Liver (tissue), 9 donors: ENCODE measurements around the gene MASP1. TPM values are rescaled to one million over a fixed set of nuclear protein-coding genes. Genes with fewer than 3 reads are reported as not detected.

Experiments used
- DNase-seq: peaks from one replicate; pipeline ENCODE4 v3.0.0-alpha.2; 2017; ENCODE audit warnings: low spot score
- H3K27ac ChIP-seq, 2 donors: one replicate each; pipeline ENCODE4 v1.7.0; 2013; ENCODE audit warnings: inconsistent platforms in 2 of 2, low read length in 2 of 2, control low read depth in 1 of 2, low read depth in 1 of 2, mild to moderate bottlenecking in 1 of 2
- H3K27me3 ChIP-seq, 4 donors: one replicate each; pipeline versions ENCODE4 v1.6.1 to v1.7.0; 2013; ENCODE audit warnings: low read length in 3 of 4, inconsistent platforms in 1 of 4, mild to moderate bottlenecking in 1 of 4, moderate library complexity in 1 of 4; ENCODE audit not compliant: control insufficient read depth in 4 of 4, insufficient read depth in 4 of 4
- H3K36me3 ChIP-seq, 4 donors: one replicate each; pipeline versions ENCODE4 v1.6.1 to v1.7.0; 2013; ENCODE audit warnings: low read length in 3 of 4, mild to moderate bottlenecking in 3 of 4, low read depth in 1 of 4, moderate library complexity in 1 of 4; ENCODE audit not compliant: control insufficient read depth in 4 of 4, insufficient read depth in 3 of 4
- H3K4me1 ChIP-seq, 4 donors: one replicate each; pipeline versions ENCODE4 v1.6.1 to v1.7.0; 2013; ENCODE audit warnings: low read length in 3 of 4, mild to moderate bottlenecking in 3 of 4, moderate library complexity in 1 of 4; ENCODE audit not compliant: control insufficient read depth in 4 of 4, insufficient read depth in 4 of 4
- H3K4me3 ChIP-seq, 3 donors: one replicate each; pipeline versions ENCODE4 v1.6.1 to v1.7.0; 2013; ENCODE audit warnings: low read length in 3 of 3, control low read depth in 1 of 3, low read depth in 1 of 3, mild to moderate bottlenecking in 1 of 3
- H3K9ac ChIP-seq, 2 donors: one replicate each; pipeline ENCODE4 v1.7.0; 2013; ENCODE audit warnings: low read length in 2 of 2, mild to moderate bottlenecking in 2 of 2, moderate library complexity in 2 of 2, control low read depth in 1 of 2, low read depth in 1 of 2
- H3K9me3 ChIP-seq, 4 donors: one replicate each; pipeline versions ENCODE4 v1.6.1 to v1.7.0; 2013; ENCODE audit warnings: low read length in 3 of 4; ENCODE audit not compliant: control insufficient read depth in 4 of 4
- EGR1 ChIP-seq, 2 donors: IDR thresholded peaks; 2 replicates each; pipeline ENCODE4 v1.6.1; 2016 to 2018; ENCODE audit warnings: antibody characterized with exemption in 2 of 2, low read depth in 2 of 2
- FOXA1 ChIP-seq: IDR thresholded peaks from 2 replicates; pipeline ENCODE4 v1.6.1; 2016; ENCODE audit warnings: antibody characterized with exemption
- FOXA2 ChIP-seq: IDR thresholded peaks from 2 replicates; pipeline ENCODE4 v1.6.1; 2016; ENCODE audit warnings: antibody characterized with exemption
- GABPA ChIP-seq, 2 donors: IDR thresholded peaks in 1 of 2; conservative IDR thresholded peaks in 1 of 2; 2 replicates each; pipeline ENCODE4 v1.6.1; 2016; ENCODE audit warnings: antibody characterized with exemption in 2 of 2, mild to moderate bottlenecking in 1 of 2, moderate library complexity in 1 of 2
- HNF4A ChIP-seq, 2 donors: conservative IDR thresholded peaks; 2 replicates each; pipeline ENCODE4 v1.6.1; 2016; ENCODE audit warnings: antibody characterized with exemption in 2 of 2, mild to moderate bottlenecking in 2 of 2
- NR2F2 ChIP-seq: IDR thresholded peaks from 2 replicates; pipeline ENCODE4 v1.6.1; 2016; ENCODE audit warnings: antibody characterized with exemption
- SP1 ChIP-seq: IDR thresholded peaks from 2 replicates; pipeline ENCODE4 v1.6.1; 2018; ENCODE audit warnings: antibody characterized with exemption, mild to moderate bottlenecking
- TAF1 ChIP-seq: conservative IDR thresholded peaks from 2 replicates; pipeline ENCODE4 v1.6.1; 2016; ENCODE audit warnings: antibody characterized with exemption, mild to moderate bottlenecking
- WGBS: extraction: QIAGEN DNeasy Blood & Tissue Kit; methylation state at CpG from one replicate; pipeline ENCODE4 v1.1.7; 2013; 5-methylcytosine and 5-hydroxymethylcytosine counted together
- polyA plus RNA-seq, 2 donors: library from polyadenylated mRNA; stranded (reverse) in 1 of 2; unstranded in 1 of 2; fragments of 200-250 nt in 1 of 2; fragments of >200 nt in 1 of 2; fragmentation: Nextera tagmentation in 1 of 2; extraction: Ambion mirVana in 1 of 2; gene quantifications; one replicate each; pipeline versions ENCODE4 v1.2.1 to v1.2.3, GENCODE V29; 2013 to 2015
- total RNA-seq, 2 donors: library from RNA; depleted of rRNA; stranded (reverse); fragments of >200 nt; gene quantifications; one replicate each; pipeline ENCODE4 v1.2.3, GENCODE V29; 2014
- TF ChIP-seq, protein P1 (sequence below): IDR thresholded peaks from 2 replicates; pipeline ENCODE4 v1.6.1; 2016; ENCODE audit warnings: antibody characterized with exemption
- TF ChIP-seq, protein P2 (sequence below): fragments of 150-350 bp; IDR thresholded peaks from 2 replicates; pipeline ENCODE4 v1.5.1; 2017; ENCODE audit warnings: improper control_type of control experiment, low read depth, low read length; ENCODE audit not compliant: missing input control
- TF ChIP-seq, protein P3 (sequence below): IDR thresholded peaks from 2 replicates; pipeline ENCODE4 v1.6.1; 2016; ENCODE audit warnings: antibody characterized with exemption, mild to moderate bottlenecking
- TF ChIP-seq, protein P4 (sequence below): IDR thresholded peaks from 2 replicates; pipeline ENCODE4 v1.6.1; 2016; ENCODE audit warnings: antibody characterized with exemption
- donor health status: healthy.
- donor health status: healthy.
- donor health status: healthy.
- donor health status: healthy.
- donor health status: healthy.

MASP1 gene
- total and polyA plus RNA-seq, 4 donors: 53.2 to 83.8 (median 73.8) TPM

DNA sequence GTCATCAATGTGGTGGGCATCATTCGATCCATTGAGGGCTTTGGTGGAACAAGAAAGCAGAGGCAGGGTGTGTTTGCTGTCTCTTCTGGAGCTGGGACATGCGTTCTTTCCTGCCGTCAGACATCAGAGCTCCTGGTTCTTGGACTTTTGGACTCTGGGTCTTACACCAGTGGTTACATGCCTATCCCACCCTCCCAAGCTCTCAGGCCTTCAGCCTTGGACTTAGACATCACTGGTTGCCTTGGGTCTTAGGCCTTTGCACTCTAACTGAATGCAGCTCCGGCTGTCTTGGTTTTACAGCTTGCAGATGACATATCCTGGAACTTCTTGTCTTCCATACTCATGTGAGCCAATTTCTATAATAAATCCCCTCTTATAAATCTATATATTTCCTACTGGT, 8.1 kb upstream of the MASP1 start:
- no peak overlapping the region for H3K27ac ChIP-seq
- no peak for DNase-seq
- no peaks in the 10 kb centered on the region for H3K36me3 ChIP-seq
- no peak overlapping the region for H3K4me3 ChIP-seq
- H3K9me3 ChIP-seq: no peaks in the 10 kb centered on the region
- WGBS: 93% methylated on average over 4 of the region's 4 CpGs
- TF ChIP-seq, protein P1, sequence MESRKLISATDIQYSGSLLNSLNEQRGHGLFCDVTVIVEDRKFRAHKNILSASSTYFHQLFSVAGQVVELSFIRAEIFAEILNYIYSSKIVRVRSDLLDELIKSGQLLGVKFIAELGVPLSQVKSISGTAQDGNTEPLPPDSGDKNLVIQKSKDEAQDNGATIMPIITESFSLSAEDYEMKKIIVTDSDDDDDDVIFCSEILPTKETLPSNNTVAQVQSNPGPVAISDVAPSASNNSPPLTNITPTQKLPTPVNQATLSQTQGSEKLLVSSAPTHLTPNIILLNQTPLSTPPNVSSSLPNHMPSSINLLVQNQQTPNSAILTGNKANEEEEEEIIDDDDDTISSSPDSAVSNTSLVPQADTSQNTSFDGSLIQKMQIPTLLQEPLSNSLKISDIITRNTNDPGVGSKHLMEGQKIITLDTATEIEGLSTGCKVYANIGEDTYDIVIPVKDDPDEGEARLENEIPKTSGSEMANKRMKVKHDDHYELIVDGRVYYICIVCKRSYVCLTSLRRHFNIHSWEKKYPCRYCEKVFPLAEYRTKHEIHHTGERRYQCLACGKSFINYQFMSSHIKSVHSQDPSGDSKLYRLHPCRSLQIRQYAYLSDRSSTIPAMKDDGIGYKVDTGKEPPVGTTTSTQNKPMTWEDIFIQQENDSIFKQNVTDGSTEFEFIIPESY: no peak
- TF ChIP-seq, protein P2, sequence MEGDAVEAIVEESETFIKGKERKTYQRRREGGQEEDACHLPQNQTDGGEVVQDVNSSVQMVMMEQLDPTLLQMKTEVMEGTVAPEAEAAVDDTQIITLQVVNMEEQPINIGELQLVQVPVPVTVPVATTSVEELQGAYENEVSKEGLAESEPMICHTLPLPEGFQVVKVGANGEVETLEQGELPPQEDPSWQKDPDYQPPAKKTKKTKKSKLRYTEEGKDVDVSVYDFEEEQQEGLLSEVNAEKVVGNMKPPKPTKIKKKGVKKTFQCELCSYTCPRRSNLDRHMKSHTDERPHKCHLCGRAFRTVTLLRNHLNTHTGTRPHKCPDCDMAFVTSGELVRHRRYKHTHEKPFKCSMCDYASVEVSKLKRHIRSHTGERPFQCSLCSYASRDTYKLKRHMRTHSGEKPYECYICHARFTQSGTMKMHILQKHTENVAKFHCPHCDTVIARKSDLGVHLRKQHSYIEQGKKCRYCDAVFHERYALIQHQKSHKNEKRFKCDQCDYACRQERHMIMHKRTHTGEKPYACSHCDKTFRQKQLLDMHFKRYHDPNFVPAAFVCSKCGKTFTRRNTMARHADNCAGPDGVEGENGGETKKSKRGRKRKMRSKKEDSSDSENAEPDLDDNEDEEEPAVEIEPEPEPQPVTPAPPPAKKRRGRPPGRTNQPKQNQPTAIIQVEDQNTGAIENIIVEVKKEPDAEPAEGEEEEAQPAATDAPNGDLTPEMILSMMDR: no peak
- no peak for TF ChIP-seq HNF4A (conservative IDR thresholded peaks at IDR 0.05)
- no peak for TF ChIP-seq FOXA2
- no peak for TF ChIP-seq EGR1 (IDR thresholded peaks at IDR 0.05; ENCODE audit: low read depth in 2 of 2)
- no peak for TF ChIP-seq FOXA1
- TF ChIP-seq, protein P3, sequence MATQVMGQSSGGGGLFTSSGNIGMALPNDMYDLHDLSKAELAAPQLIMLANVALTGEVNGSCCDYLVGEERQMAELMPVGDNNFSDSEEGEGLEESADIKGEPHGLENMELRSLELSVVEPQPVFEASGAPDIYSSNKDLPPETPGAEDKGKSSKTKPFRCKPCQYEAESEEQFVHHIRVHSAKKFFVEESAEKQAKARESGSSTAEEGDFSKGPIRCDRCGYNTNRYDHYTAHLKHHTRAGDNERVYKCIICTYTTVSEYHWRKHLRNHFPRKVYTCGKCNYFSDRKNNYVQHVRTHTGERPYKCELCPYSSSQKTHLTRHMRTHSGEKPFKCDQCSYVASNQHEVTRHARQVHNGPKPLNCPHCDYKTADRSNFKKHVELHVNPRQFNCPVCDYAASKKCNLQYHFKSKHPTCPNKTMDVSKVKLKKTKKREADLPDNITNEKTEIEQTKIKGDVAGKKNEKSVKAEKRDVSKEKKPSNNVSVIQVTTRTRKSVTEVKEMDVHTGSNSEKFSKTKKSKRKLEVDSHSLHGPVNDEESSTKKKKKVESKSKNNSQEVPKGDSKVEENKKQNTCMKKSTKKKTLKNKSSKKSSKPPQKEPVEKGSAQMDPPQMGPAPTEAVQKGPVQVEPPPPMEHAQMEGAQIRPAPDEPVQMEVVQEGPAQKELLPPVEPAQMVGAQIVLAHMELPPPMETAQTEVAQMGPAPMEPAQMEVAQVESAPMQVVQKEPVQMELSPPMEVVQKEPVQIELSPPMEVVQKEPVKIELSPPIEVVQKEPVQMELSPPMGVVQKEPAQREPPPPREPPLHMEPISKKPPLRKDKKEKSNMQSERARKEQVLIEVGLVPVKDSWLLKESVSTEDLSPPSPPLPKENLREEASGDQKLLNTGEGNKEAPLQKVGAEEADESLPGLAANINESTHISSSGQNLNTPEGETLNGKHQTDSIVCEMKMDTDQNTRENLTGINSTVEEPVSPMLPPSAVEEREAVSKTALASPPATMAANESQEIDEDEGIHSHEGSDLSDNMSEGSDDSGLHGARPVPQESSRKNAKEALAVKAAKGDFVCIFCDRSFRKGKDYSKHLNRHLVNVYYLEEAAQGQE: no peak
- TF ChIP-seq SP1: no peak
- TF ChIP-seq, protein P4, sequence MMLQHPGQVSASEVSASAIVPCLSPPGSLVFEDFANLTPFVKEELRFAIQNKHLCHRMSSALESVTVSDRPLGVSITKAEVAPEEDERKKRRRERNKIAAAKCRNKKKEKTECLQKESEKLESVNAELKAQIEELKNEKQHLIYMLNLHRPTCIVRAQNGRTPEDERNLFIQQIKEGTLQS: no peak
- no peak for TF ChIP-seq TAF1
- no peak for TF ChIP-seq NR2F2
- no peak for TF ChIP-seq GABPA (IDR thresholded peaks at IDR 0.05 in 1 of 2, conservative IDR thresholded peaks at IDR 0.05 in 1 of 2)
- H3K4me1 ChIP-seq: peaks cover 0 to 11% (median 4%) of the 10 kb centered on the region in 4 donors
- H3K9ac ChIP-seq: no peak overlapping the region
- no peaks in the 10 kb centered on the region for H3K27me3 ChIP-seq

DNA sequence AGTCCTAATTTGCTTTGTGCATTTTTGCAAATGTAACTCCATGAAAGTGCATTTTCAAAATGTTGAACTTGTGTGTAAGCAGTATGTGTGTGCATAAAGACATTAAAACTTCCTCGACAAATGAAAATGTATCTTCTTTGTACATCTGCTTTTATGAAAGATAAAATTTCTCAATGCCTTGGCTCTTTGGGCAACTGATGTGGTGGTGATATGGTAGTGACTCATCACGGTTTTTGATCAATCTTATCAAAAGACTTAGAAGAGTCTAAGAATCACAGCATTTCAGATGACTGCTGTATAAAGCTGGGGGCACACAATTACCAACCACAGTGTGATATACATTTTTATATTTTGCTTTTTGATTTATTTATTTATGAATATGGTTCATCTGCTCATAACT, 5.4 kb upstream of the MASP1 start:
- H3K36me3 ChIP-seq: no peaks in the 10 kb centered on the region
- H3K4me3 ChIP-seq: no peak overlapping the region
- TF ChIP-seq SP1 (no peak), GABPA (IDR thresholded peaks at IDR 0.05 in 1 of 2, conservative IDR thresholded peaks at IDR 0.05 in 1 of 2) (no peak), TAF1 (no peak)
- TF ChIP-seq, protein P1: no peak
- peaks cover 4 to 30% (median 19%) of the 10 kb centered on the region in 4 donors for H3K4me1 ChIP-seq
- H3K9me3 ChIP-seq: no peaks in the 10 kb centered on the region
- DNase-seq: no peak
- WGBS: 89% methylated on average over 2 of the region's 2 CpGs
- no peak overlapping the region for H3K27ac ChIP-seq
- no peak overlapping the region for H3K9ac ChIP-seq
- H3K27me3 ChIP-seq: no peaks in the 10 kb centered on the region
